Uterus (tissue), 2 donors: ENCODE measurements around the gene CCR5.

ENCODE experiments used
- CTCF ChIP-seq, 4 experiments: fragments of 200-600 bp in 2 of 4; fragments of 450-650 bp in 2 of 4; sonication (generic) in 2 of 4; IDR thresholded peaks; one replicate each; pipeline ENCODE4 v1.5.1; 2016 to 2019; ENCODE audit warnings: antibody characterized with exemption in 4 of 4, mild to moderate bottlenecking in 2 of 4, moderate library complexity in 1 of 4
- POLR2A ChIP-seq, 2 donors: fragments of 450-650 bp; IDR thresholded peaks; one replicate each; pipeline ENCODE4 v1.6.1; 2016; ENCODE audit warnings: antibody characterized with exemption in 2 of 2, mild to moderate bottlenecking in 1 of 2, moderate library complexity in 1 of 2

- TF ChIP-seq CTCF (IDR thresholded peaks at IDR 0.05) (no peak), POLR2A (IDR thresholded peaks at IDR 0.05) (no peak)
These were observed 21.1 kb upstream of the CCR5 start for GRCh38 chr3:46349484-46350261.
